Neuronal stem cell (in vitro differentiated cells): Measurements from ENCODE around the gene UTS2B.

Source experiments
- DNase-seq: peaks from one replicate; pipeline ENCODE4 v3.0.0-alpha.2; 2013; ENCODE audit warnings: low spot score
- H2AFZ ChIP-seq: one replicate; pipeline ENCODE4 v1.6.1; 2013; ENCODE audit warnings: mild to moderate bottlenecking, low read length, inconsistent platforms
- H2AK5ac ChIP-seq: 2 replicates; pipeline ENCODE4 v1.6.1; 2013; ENCODE audit warnings: low read depth, mild to moderate bottlenecking, inconsistent platforms, low read length, moderate library complexity, mixed read lengths
- H2BK120ac ChIP-seq: 2 replicates; pipeline ENCODE4 v1.6.1; 2013; ENCODE audit warnings: low read depth, mild to moderate bottlenecking, inconsistent platforms, low read length, moderate library complexity, mixed read lengths
- H2BK12ac ChIP-seq: one replicate; pipeline ENCODE4 v1.6.1; 2013; ENCODE audit warnings: low read length, inconsistent platforms
- H2BK15ac ChIP-seq: 2 replicates; pipeline ENCODE4 v1.6.1; 2013; ENCODE audit warnings: mild to moderate bottlenecking, low read length, inconsistent platforms, mixed read lengths
- H2BK5ac ChIP-seq: one replicate; pipeline ENCODE4 v1.6.1; 2013; ENCODE audit warnings: inconsistent platforms, mild to moderate bottlenecking, low read length, moderate library complexity
- H3K14ac ChIP-seq: one replicate; pipeline ENCODE4 v1.6.1; 2013; ENCODE audit warnings: low read length, inconsistent platforms
- H3K18ac ChIP-seq: 2 replicates; pipeline ENCODE4 v1.6.1; 2013; ENCODE audit warnings: low read length, inconsistent platforms
- H3K23ac ChIP-seq: 2 replicates; pipeline ENCODE4 v1.6.1; 2013; ENCODE audit warnings: low read depth, mild to moderate bottlenecking, mixed read lengths, low read length, inconsistent platforms; ENCODE audit not compliant: poor library complexity
- H3K27ac ChIP-seq: replicated peaks from 3 replicates; pipeline ENCODE4 v1.5.1; 2013; ENCODE audit warnings: low read length, inconsistent platforms
- H3K27me3 ChIP-seq, 3 experiments: 2 replicates each; pipeline ENCODE4 v1.6.1; 2013; ENCODE audit warnings: low read length in 3 of 3, mild to moderate bottlenecking in 2 of 3, inconsistent platforms in 1 of 3, low read depth in 1 of 3, mixed read lengths in 1 of 3, moderate library complexity in 1 of 3; ENCODE audit not compliant: control insufficient read depth in 3 of 3, insufficient read depth in 3 of 3
- H3K36me3 ChIP-seq, 2 donors: replicated peaks in 1 of 2; 2 replicates each; pipeline ENCODE4 v1.6.1; 2013; ENCODE audit warnings: low read length in 2 of 2; ENCODE audit not compliant: control insufficient read depth in 2 of 2, insufficient read depth in 2 of 2
- H3K4ac ChIP-seq: 2 replicates; pipeline ENCODE4 v1.6.1; 2013; ENCODE audit warnings: inconsistent platforms, mild to moderate bottlenecking, low read length, moderate library complexity
- H3K4me1 ChIP-seq, 2 donors: 1 replicate in 1 of 2; 2 replicates in 1 of 2; pipeline ENCODE4 v1.6.1; 2013; ENCODE audit warnings: low read length in 2 of 2, low read depth in 1 of 2; ENCODE audit not compliant: control insufficient read depth in 2 of 2, insufficient read depth in 1 of 2
- H3K4me2 ChIP-seq: one replicate; pipeline ENCODE4 v1.6.1; 2013; ENCODE audit warnings: mild to moderate bottlenecking, low read length, inconsistent platforms; ENCODE audit not compliant: insufficient read depth, poor library complexity, severe bottlenecking
- H3K4me3 ChIP-seq, 2 donors: 2 replicates each; pipeline ENCODE4 v1.5.1; 2013; ENCODE audit warnings: low read length in 2 of 2, mild to moderate bottlenecking in 2 of 2, inconsistent platforms in 1 of 2, moderate library complexity in 1 of 2
- H3K79me1 ChIP-seq: one replicate; pipeline ENCODE4 v1.6.1; 2013; ENCODE audit warnings: low read depth, mild to moderate bottlenecking, inconsistent platforms, low read length, moderate library complexity
- H3K9ac ChIP-seq: one replicate; pipeline ENCODE4 v1.6.1; 2013; ENCODE audit warnings: mild to moderate bottlenecking, low read depth, low read length, inconsistent platforms; ENCODE audit not compliant: poor library complexity
- H3K9me3 ChIP-seq, 2 donors: replicated peaks in 1 of 2; 2 replicates each; pipeline versions ENCODE3 to v1.6.1; 2013; ENCODE audit warnings: low read length in 2 of 2, mild to moderate bottlenecking in 2 of 2, inconsistent platforms in 1 of 2, low read depth in 1 of 2, mixed read lengths in 1 of 2, moderate library complexity in 1 of 2; ENCODE audit not compliant: control insufficient read depth in 2 of 2, insufficient read depth in 1 of 2
- H4K8ac ChIP-seq: one replicate; pipeline ENCODE4 v1.6.1; 2013; ENCODE audit warnings: low read depth, mild to moderate bottlenecking, inconsistent platforms, low read length, moderate library complexity
- H4K91ac ChIP-seq: one replicate; pipeline ENCODE4 v1.6.1; 2013; ENCODE audit warnings: low read length, low read depth, mild to moderate bottlenecking, inconsistent platforms; ENCODE audit not compliant: poor library complexity
- WGBS, 2 donors: extraction: QIAGEN DNeasy Blood & Tissue Kit; methylation state at CpG; one replicate each; pipeline ENCODE4 v1.1.7; 2013; ENCODE audit warnings: missing lambda C conversion rate in 2 of 2, mixed read lengths in 1 of 2; ENCODE audit not compliant: insufficient read length in 2 of 2, insufficient replicate concordance in 1 of 2; ENCODE audit errors: extremely low coverage in 2 of 2; 5-methylcytosine and 5-hydroxymethylcytosine counted together

The UTS2B gene

DNA sequence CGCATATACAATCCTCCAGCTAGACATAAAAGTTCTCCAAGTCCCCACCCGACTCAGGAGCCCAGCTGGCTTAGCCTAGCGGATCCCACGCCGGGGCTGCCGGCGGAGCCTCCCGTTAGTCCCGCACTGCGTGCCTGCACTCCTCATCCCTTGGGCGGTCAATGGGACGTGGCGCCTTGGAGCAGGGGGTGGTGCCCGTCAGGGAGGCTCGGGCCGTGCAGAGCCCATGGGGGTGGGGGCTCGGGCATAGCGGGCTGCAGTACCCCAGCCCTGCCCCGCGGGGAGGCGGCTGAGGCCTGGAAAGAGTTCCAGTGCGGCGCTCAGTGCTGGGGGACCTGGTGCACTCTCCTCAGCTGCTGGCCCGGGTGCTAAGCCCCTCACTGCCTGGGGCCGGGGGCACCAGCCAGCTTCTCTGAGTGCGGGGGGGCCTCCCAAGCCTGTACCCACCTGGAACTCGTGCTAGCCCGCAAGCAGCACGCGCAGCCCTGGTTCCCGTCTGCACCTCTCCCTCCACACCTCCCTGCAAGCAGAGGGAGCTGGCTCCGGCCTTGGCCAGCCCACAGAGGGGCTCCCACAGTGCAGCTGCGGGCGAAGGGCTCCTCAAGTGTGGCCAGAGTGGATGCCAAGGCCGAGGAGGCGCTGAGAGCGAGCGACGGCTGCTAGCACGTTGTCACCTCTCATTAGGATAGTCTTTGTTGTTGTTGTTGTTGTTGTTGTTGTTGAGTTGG lies 13.3 kb downstream of the UTS2B start:
- Histone ChIP-seq H2BK5ac (no peak overlapping the region), H2AFZ (no peak overlapping the region), H2BK15ac (no peak overlapping the region), H3K9ac (peak overlapping the region; percentile 44), H4K8ac (no peak overlapping the region), H3K4me1 (no peaks in the 10 kb centered on the region), H3K23ac (no peak overlapping the region), H3K14ac (peak overlapping the region; percentile 56), H3K18ac (peak overlapping the region; percentile 3), H2BK12ac (no peak overlapping the region), H2AK5ac (no peak overlapping the region), H3K27ac (no peak overlapping the region), H2BK120ac (no peak overlapping the region), H3K79me1 (peaks cover 1% of the 10 kb centered on the region), H3K27me3 (no peaks in the 10 kb centered on the region), H3K4ac (no peak overlapping the region), H3K4me3 (no peak overlapping the region), H3K9me3 (no peaks in the 10 kb centered on the region), H3K4me2 (no peak overlapping the region), H4K91ac (no peak overlapping the region), H3K36me3 (no peaks in the 10 kb centered on the region)
- WGBS, 2 donors = no CpG with 5 or more reads among the region's 40 CpGs
- no peak for DNase-seq

DNA sequence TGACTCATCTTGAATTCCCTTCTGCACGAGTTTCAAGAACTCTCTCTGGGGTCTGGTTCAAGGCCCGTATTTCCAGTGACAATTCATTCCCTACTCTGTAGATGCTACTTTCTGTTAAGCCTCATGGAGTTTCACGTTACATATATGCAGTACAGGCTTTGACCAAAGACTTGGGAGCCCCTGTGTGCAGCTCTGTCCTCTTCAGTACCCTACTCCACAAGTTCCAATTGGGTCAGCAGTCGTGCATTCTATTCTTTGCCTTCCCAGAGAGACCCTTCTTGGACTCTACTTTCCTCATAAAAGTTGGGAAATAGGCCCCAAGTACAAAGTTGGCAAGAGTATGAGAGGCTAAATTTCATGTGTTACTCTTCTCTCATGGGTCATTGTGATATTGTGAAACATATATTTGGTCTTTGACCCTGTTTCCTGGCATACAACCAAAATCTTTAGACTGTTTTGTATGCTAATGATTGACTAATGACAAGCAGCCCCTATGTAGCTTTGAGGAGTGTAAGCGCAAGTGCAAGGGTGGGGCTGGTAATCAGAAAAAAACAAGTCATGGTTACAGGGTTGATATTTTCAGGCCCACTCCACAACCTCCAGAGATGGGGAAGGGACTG lies 16.1 kb downstream of the UTS2B start:
- no peak for DNase-seq
- no peak overlapping the region for H2BK15ac ChIP-seq
- no peak overlapping the region for H2AK5ac ChIP-seq
- no peak overlapping the region for H2BK12ac ChIP-seq
- H2BK5ac ChIP-seq = no peak overlapping the region
- no peaks in the 10 kb centered on the region for H3K9me3 ChIP-seq
- H3K18ac ChIP-seq = no peak overlapping the region
- H3K9ac ChIP-seq = no peak overlapping the region
- no peak overlapping the region for H3K27ac ChIP-seq
- no peaks in the 10 kb centered on the region for H3K4me1 ChIP-seq
- no peaks in the 10 kb centered on the region for H3K36me3 ChIP-seq
- no peak overlapping the region for H3K4me2 ChIP-seq
- H3K4ac ChIP-seq = no peak overlapping the region
- peaks cover 1% of the 10 kb centered on the region for H3K79me1 ChIP-seq
- H4K8ac ChIP-seq = no peak overlapping the region
- no peak overlapping the region for H3K14ac ChIP-seq
- H3K4me3 ChIP-seq = no peak overlapping the region
- no peaks in the 10 kb centered on the region for H3K27me3 ChIP-seq
- H4K91ac ChIP-seq = no peak overlapping the region
- no CpG with 5 or more reads among the region's 5 CpGs for WGBS, 2 donors
- H3K23ac ChIP-seq = no peak overlapping the region
- no peak overlapping the region for H2AFZ ChIP-seq
- no peak overlapping the region for H2BK120ac ChIP-seq

DNA sequence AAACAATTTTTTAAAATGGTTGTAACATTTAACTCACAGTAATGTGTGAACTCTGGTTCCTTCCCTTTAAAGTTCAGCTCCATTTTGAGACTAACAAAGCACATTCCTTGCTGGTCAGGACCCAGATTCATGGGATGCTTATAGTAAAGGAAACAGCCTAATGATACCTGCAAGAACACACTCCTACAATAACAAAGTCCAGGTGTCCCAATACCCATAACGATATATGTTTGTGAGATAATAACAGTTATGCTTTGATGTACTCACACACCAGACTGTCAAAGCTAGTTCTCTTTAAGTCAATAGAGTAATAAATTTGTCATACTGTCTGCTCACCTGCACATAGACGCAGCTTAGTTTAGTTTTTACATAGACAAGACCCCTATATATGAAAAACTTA lies 17.0 kb downstream of the UTS2B start:
- H3K4me3 ChIP-seq = no peak overlapping the region
- no peak overlapping the region for H2BK5ac ChIP-seq
- no peak overlapping the region for H3K4me2 ChIP-seq
- H3K18ac ChIP-seq = no peak overlapping the region
- H3K36me3 ChIP-seq = no peaks in the 10 kb centered on the region
- peaks cover 1% of the 10 kb centered on the region for H3K79me1 ChIP-seq
- no peak overlapping the region for H4K8ac ChIP-seq
- H2BK12ac ChIP-seq = no peak overlapping the region
- no peak overlapping the region for H3K14ac ChIP-seq
- H2AK5ac ChIP-seq = no peak overlapping the region
- no peaks in the 10 kb centered on the region for H3K4me1 ChIP-seq
- H3K27ac ChIP-seq = no peak overlapping the region
- no peak for DNase-seq
- no peak overlapping the region for H3K23ac ChIP-seq
- no peak overlapping the region for H2BK15ac ChIP-seq
- no peaks in the 10 kb centered on the region for H3K9me3 ChIP-seq
- whole genome bisulfite sequencing, 2 donors = no CpG with 5 or more reads among the region's 2 CpGs
- H2AFZ ChIP-seq = no peak overlapping the region
- H3K4ac ChIP-seq = no peak overlapping the region
- no peak overlapping the region for H2BK120ac ChIP-seq
- no peaks in the 10 kb centered on the region for H3K27me3 ChIP-seq
- no peak overlapping the region for H3K9ac ChIP-seq
- no peak overlapping the region for H4K91ac ChIP-seq

DNA sequence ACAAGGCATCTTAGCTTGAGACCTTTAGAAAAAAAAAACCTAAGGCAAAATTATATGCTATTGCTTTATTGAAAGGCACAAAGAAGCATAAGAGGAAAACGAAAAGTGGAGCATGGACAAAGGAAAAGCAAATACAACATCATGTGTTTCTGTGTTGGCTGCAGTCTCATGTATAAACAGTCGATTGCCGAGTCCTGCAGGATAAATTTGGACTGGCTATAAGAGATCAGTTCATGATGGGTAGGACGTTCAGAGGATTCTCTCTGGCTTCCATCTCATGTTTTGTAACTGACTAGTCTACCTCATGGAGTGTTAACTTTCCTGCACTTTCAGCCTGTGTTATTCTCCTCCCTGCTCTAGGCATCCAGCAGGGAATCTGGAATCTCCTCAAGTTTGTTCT lies 23.0 kb downstream of the UTS2B start:
- H4K91ac ChIP-seq = no peak overlapping the region
- H3K9me3 ChIP-seq = no peaks in the 10 kb centered on the region
- no peak overlapping the region for H4K8ac ChIP-seq
- H3K79me1 ChIP-seq = no peaks in the 10 kb centered on the region
- no peak overlapping the region for H2AFZ ChIP-seq
- H3K4me1 ChIP-seq = no peaks in the 10 kb centered on the region
- no peak overlapping the region for H3K4me3 ChIP-seq
- no peak overlapping the region for H3K4ac ChIP-seq
- H2AK5ac ChIP-seq = no peak overlapping the region
- H2BK5ac ChIP-seq = no peak overlapping the region
- no peak overlapping the region for H3K14ac ChIP-seq
- no peak overlapping the region for H3K27ac ChIP-seq
- H3K23ac ChIP-seq = no peak overlapping the region
- H3K4me2 ChIP-seq = no peak overlapping the region
- WGBS, 2 donors = no CpG with 5 or more reads among the region's 4 CpGs
- H2BK15ac ChIP-seq = no peak overlapping the region
- DNase-seq = no peak
- no peak overlapping the region for H2BK12ac ChIP-seq
- no peaks in the 10 kb centered on the region for H3K27me3 ChIP-seq
- no peak overlapping the region for H2BK120ac ChIP-seq
- H3K18ac ChIP-seq = no peak overlapping the region
- no peak overlapping the region for H3K9ac ChIP-seq
- no peaks in the 10 kb centered on the region for H3K36me3 ChIP-seq
